Caco-2 (cell line): ENCODE measurements around the gene RAD51B. TPM values are rescaled to one million over a fixed set of nuclear protein-coding genes. Genes with fewer than 3 reads are reported as not detected.

Source experiments
- BruUV-seq: library from RNA; stranded (reverse); fragments of 400-500 nt; replicated peaks from 2 replicates; lab custom pipeline; 2021; lab: Mats Ljungman, UMichigan
- CTCF ChIA-PET: fragments of 300-600 bp; sonication (Branson Sonifier 250); formaldehyde crosslinking; loops from one replicate; lab custom pipeline; 2022; ENCODE audit warnings: antibody characterized with exemption; lab: Charles Lee
- POLR2A ChIA-PET: fragments of 300-600 bp; sonication (Branson Sonifier 250); formaldehyde crosslinking; loops from one replicate; lab custom pipeline; 2022; ENCODE audit warnings: antibody characterized with exemption; lab: Charles Lee
- DNase-seq, 2 experiments: peaks; one replicate each; pipeline versions ENCODE4 v3.0.0 to v3.0.0-alpha.2; 2020 to 2022
- H3K27me3 ChIP-seq: replicated peaks from 2 replicates; pipeline ENCODE4 v1.6.0; 2011; ENCODE audit warnings: low read length; ENCODE audit not compliant: control insufficient read depth, insufficient read depth
- H3K36me3 ChIP-seq: 2 replicates; pipeline ENCODE4 v1.5.1; 2011; ENCODE audit warnings: low read length; ENCODE audit not compliant: control insufficient read depth, insufficient read depth
- H3K4me1 ChIP-seq: fragments of 250-450 bp; sonication (Bioruptor Pico); 2 replicates; pipeline ENCODE4 v1.5.1; 2020; ENCODE audit warnings: mild to moderate bottlenecking
- H3K4me3 ChIP-seq: 2 replicates; pipeline ENCODE4 v1.5.1; 2011; ENCODE audit warnings: low read depth, mild to moderate bottlenecking, control low read depth, low read length
- H3K9me3 ChIP-seq: fragments of 250-450 bp; sonication (Bioruptor Pico); 2 replicates; pipeline ENCODE4 v1.5.1; 2020; ENCODE audit warnings: mild to moderate bottlenecking, moderate library complexity
- H3K27ac Mint-ChIP-seq: one replicate; pipeline ENCODE4 v1.8.0; 2022; ENCODE audit warnings: mixed read lengths; ENCODE audit not compliant: unreplicated experiment
- H3K27me3 Mint-ChIP-seq: one replicate; pipeline ENCODE4 v1.8.0; 2022; ENCODE audit warnings: mixed read lengths; ENCODE audit not compliant: insufficient read depth, unreplicated experiment
- H3K36me3 Mint-ChIP-seq: one replicate; pipeline ENCODE4 v1.8.0; 2022; ENCODE audit warnings: mild to moderate bottlenecking, mixed read lengths; ENCODE audit not compliant: insufficient read depth, unreplicated experiment
- H3K4me1 Mint-ChIP-seq: one replicate; pipeline ENCODE4 v1.8.0; 2022; ENCODE audit warnings: low read depth, mixed read lengths; ENCODE audit not compliant: unreplicated experiment
- H3K4me3 Mint-ChIP-seq: one replicate; pipeline ENCODE4 v1.8.0; 2022; ENCODE audit warnings: mild to moderate bottlenecking, moderate library complexity, mixed read lengths; ENCODE audit not compliant: unreplicated experiment
- H3K9me3 Mint-ChIP-seq: one replicate; pipeline ENCODE4 v1.8.0; 2022; ENCODE audit warnings: mixed read lengths; ENCODE audit not compliant: unreplicated experiment
- CTCF ChIP-seq, 2 experiments: fragments of 200-600 bp in 1 of 2; IDR thresholded peaks; 1 replicate in 1 of 2; 2 replicates in 1 of 2; pipeline versions ENCODE4 v1.5.1 to v1.8.0; 2011 to 2022; ENCODE audit warnings: antibody characterized with exemption in 1 of 2, control low read depth in 1 of 2, inconsistent platforms in 1 of 2, low read depth in 1 of 2, low read length in 1 of 2, mild to moderate bottlenecking in 1 of 2, moderate library complexity in 1 of 2; ENCODE audit not compliant: insufficient read depth in 1 of 2, severe bottlenecking in 1 of 2, unreplicated experiment in 1 of 2
- intact Hi-C: fragments of 100-400 bp; cut with micrococcal nuclease; formaldehyde crosslinking; loops from one replicate; pipeline ENCODE4 v1.10.0; 2022; ENCODE audit not compliant: unreplicated experiment
- total RNA-seq: library from RNA; stranded (reverse); gene quantifications from 2 replicates; pipeline ENCODE4 v1.2.3, GENCODE V29; 2022

The RAD51B gene
- total RNA-seq, 1 experiment from 2014 or later, result 16.7 TPM

- Mint-ChIP-seq H3K27ac (no peak overlapping the region), H3K9me3 (no peaks in the 10 kb centered on the region), H3K36me3 (no peaks in the 10 kb centered on the region), H3K4me3 (no peak overlapping the region), H3K27me3 (no peaks in the 10 kb centered on the region), H3K4me1 (no peaks in the 10 kb centered on the region)
- no peaks in the 10 kb centered on the region for H3K36me3 ChIP-seq
- ChIA-PET CTCF (no interaction called here), POLR2A (no interaction called here)
- H3K4me1 ChIP-seq, result no peaks in the 10 kb centered on the region
- TF ChIP-seq CTCF (IDR thresholded peaks at IDR 0.05; ENCODE audit: insufficient read depth in 1 of 2, low read depth in 1 of 2, low read length in 1 of 2, severe bottlenecking in 1 of 2, unreplicated experiment in 1 of 2), result no peak
- intact Hi-C loops, result no loop called here
- DNase-seq, result no peak
- no TSS peak for BruUV-seq
- H3K27me3 ChIP-seq, result no peaks in the 10 kb centered on the region
- H3K9me3 ChIP-seq, result no peaks in the 10 kb centered on the region
- H3K4me3 ChIP-seq, result no peak overlapping the region
These were observed 132.8 kb downstream of the RAD51B start for GRCh38 chr14:67952381-67952780.

GRCh38 chr14:67952786-67953185, 133.2 kb downstream of the RAD51B start:
- TF ChIP-seq CTCF (IDR thresholded peaks at IDR 0.05; ENCODE audit: insufficient read depth in 1 of 2, low read depth in 1 of 2, low read length in 1 of 2, severe bottlenecking in 1 of 2, unreplicated experiment in 1 of 2), result no peak
- no peak overlapping the region for H3K27ac Mint-ChIP-seq
- H3K9me3 ChIP-seq, result no peaks in the 10 kb centered on the region
- no peaks in the 10 kb centered on the region for H3K36me3 Mint-ChIP-seq
- no peak for DNase-seq
- H3K4me1 Mint-ChIP-seq, result no peaks in the 10 kb centered on the region
- no TSS peak for BruUV-seq
- no peaks in the 10 kb centered on the region for H3K4me1 ChIP-seq
- H3K27me3 Mint-ChIP-seq, result no peaks in the 10 kb centered on the region
- no peak overlapping the region for H3K4me3 ChIP-seq
- no peaks in the 10 kb centered on the region for H3K27me3 ChIP-seq
- intact Hi-C loops, result no loop called here
- no peaks in the 10 kb centered on the region for H3K9me3 Mint-ChIP-seq
- ChIA-PET CTCF (no interaction called here), POLR2A (no interaction called here)
- no peak overlapping the region for H3K4me3 Mint-ChIP-seq
- no peaks in the 10 kb centered on the region for H3K36me3 ChIP-seq

- no peak for DNase-seq
- no peaks in the 10 kb centered on the region for H3K9me3 ChIP-seq
- ChIA-PET POLR2A (no interaction called here), CTCF (no interaction called here)
- no peaks in the 10 kb centered on the region for H3K27me3 Mint-ChIP-seq
- H3K4me1 ChIP-seq, result no peaks in the 10 kb centered on the region
- H3K4me1 Mint-ChIP-seq, result no peaks in the 10 kb centered on the region
- no peak overlapping the region for H3K4me3 Mint-ChIP-seq
- no peaks in the 10 kb centered on the region for H3K36me3 Mint-ChIP-seq
- intact Hi-C loops, result no loop called here
- BruUV-seq, result no TSS peak
- no peak overlapping the region for H3K4me3 ChIP-seq
- no peaks in the 10 kb centered on the region for H3K36me3 ChIP-seq
- no peaks in the 10 kb centered on the region for H3K27me3 ChIP-seq
- TF ChIP-seq CTCF (IDR thresholded peaks at IDR 0.05; ENCODE audit: insufficient read depth in 1 of 2, low read depth in 1 of 2, low read length in 1 of 2, severe bottlenecking in 1 of 2, unreplicated experiment in 1 of 2), result no peak
- no peaks in the 10 kb centered on the region for H3K9me3 Mint-ChIP-seq
- no peak overlapping the region for H3K27ac Mint-ChIP-seq
These were observed 135.7 kb downstream of the RAD51B start for GRCh38 chr14:67955261-67955660.
